HepG2 (cell line): Measurements from ENCODE around the gene ARHGAP26. TPM values are rescaled to one million over a fixed set of nuclear protein-coding genes. Genes with fewer than 3 reads are reported as not detected.

ENCODE experiments used
- ATAC-seq: fragments of 200-7000 bp; cut with Tn5 transposase; 3 replicates; pipeline ENCODE4 v1.9.1; 2020; ENCODE audit warnings: mild to moderate bottlenecking, moderate library complexity
- BruUV-seq: library from RNA; stranded (reverse); fragments of 400-500 nt; replicated peaks from 2 replicates; lab custom pipeline; 2021; lab: Mats Ljungman, UMichigan
- CTCF ChIA-PET: fragments of 300-600 bp; formaldehyde crosslinking; extraction: SDS; loops from one replicate; lab custom pipeline; 2021; ENCODE audit warnings: low total read pairs, inconsistent platforms, low intra/inter-chr PET ratio; lab: Yijun Ruan, JAX
- POLR2A ChIA-PET: fragments of 350-600 bp; sonication (Branson Sonifier 250); formaldehyde crosslinking; loops from one replicate; lab custom pipeline; 2020; ENCODE audit warnings: antibody characterized with exemption, inconsistent platforms; lab: Yijun Ruan, JAX
- DNase-seq: peaks from one replicate; pipeline ENCODE4 v3.0.0-alpha.2; 2015; ENCODE audit warnings: low spot score
- FAIRE-seq: peaks from 3 replicates; lab custom pipeline; 2011; peaks lifted over from hg19 to GRCh38; lab: Jason Lieb, UNC
- H2AFZ ChIP-seq: one replicate; pipeline ENCODE4 v1.6.1; 2011; ENCODE audit warnings: low read length, inconsistent platforms
- H3K27ac ChIP-seq: fragments of 300-600 bp; 3 replicates; pipeline ENCODE4 v1.8.0; 2011; ENCODE audit warnings: mixed run types, mild to moderate bottlenecking, mixed read lengths, low read length, inconsistent platforms; ENCODE audit not compliant: insufficient read depth; ENCODE audit errors: extremely low read length
- H3K27me3 ChIP-seq, 2 experiments: fragments of 200-600 bp in 1 of 2; 2 replicates in 1 of 2; 3 replicates in 1 of 2; pipeline versions ENCODE4 v1.6.0 to v1.8.0; 2011; ENCODE audit warnings: low read length in 2 of 2, mild to moderate bottlenecking in 2 of 2, moderate library complexity in 2 of 2, inconsistent platforms in 1 of 2; ENCODE audit not compliant: insufficient read depth in 2 of 2, control insufficient read depth in 1 of 2
- H3K36me3 ChIP-seq, 2 experiments: fragments of 200-600 bp in 1 of 2; replicated peaks in 1 of 2; 2 replicates in 1 of 2; 3 replicates in 1 of 2; pipeline versions ENCODE4 v1.5.1 to v1.8.0; 2011; ENCODE audit warnings: low read length in 2 of 2, inconsistent platforms in 1 of 2; ENCODE audit not compliant: insufficient read depth in 2 of 2, control insufficient read depth in 1 of 2
- H3K4me1 ChIP-seq: 2 replicates; pipeline ENCODE4 v1.5.1; 2012; ENCODE audit warnings: low read length, inconsistent platforms; ENCODE audit not compliant: insufficient read depth
- H3K4me2 ChIP-seq: 2 replicates; pipeline ENCODE4 v1.6.0; 2011; ENCODE audit warnings: low read depth, low read length, inconsistent platforms
- H3K4me3 ChIP-seq, 3 experiments: fragments of 200-600 bp in 1 of 3; sonication (generic), shearing (Covaris generic) in 1 of 3; replicated peaks in 1 of 3; 2 replicates each; pipeline ENCODE4 v1.5.1; 2011 to 2016; ENCODE audit warnings: low read length in 3 of 3, inconsistent platforms in 2 of 3, low read depth in 2 of 3, mild to moderate bottlenecking in 2 of 3, control low read depth in 1 of 3, mixed read lengths in 1 of 3; ENCODE audit not compliant: insufficient read depth in 1 of 3
- H3K79me2 ChIP-seq: one replicate; pipeline ENCODE4 v1.6.1; 2011; ENCODE audit warnings: low read length, inconsistent platforms; ENCODE audit not compliant: insufficient read depth
- H3K9ac ChIP-seq: 2 replicates; pipeline ENCODE4 v1.6.0; 2011; ENCODE audit warnings: mild to moderate bottlenecking, low read depth, low read length, inconsistent platforms; ENCODE audit not compliant: insufficient read depth
- H3K9me3 ChIP-seq: 2 replicates; pipeline ENCODE4 v1.5.1; 2012; ENCODE audit warnings: mild to moderate bottlenecking, low read length
- H4K20me1 ChIP-seq: 2 replicates; pipeline ENCODE4 v1.6.0; 2011; ENCODE audit warnings: inconsistent platforms, mild to moderate bottlenecking, low read length, moderate library complexity; ENCODE audit not compliant: insufficient read depth
- CC2D1A ChIP-seq: sonication (generic); formaldehyde crosslinking; IDR thresholded peaks from 2 replicates; pipeline ENCODE4 v1.8.1; 2023; ENCODE audit warnings: mild to moderate bottlenecking, missing genetic modification reagents
- CENPX ChIP-seq: sonication (generic); formaldehyde crosslinking; IDR thresholded peaks from 2 replicates; pipeline ENCODE4 v1.9.0; 2021; ENCODE audit warnings: mild to moderate bottlenecking, missing genetic modification reagents, moderate library complexity
- JARID2 ChIP-seq: sonication (generic); formaldehyde crosslinking; IDR thresholded peaks from 2 replicates; pipeline ENCODE4 v1.8.1; 2023; ENCODE audit warnings: missing genetic modification reagents, inconsistent platforms; ENCODE audit not compliant: insufficient replicate concordance
- KLF13 ChIP-seq: sonication (generic); formaldehyde crosslinking; IDR thresholded peaks from 2 replicates; pipeline ENCODE4 v1.4.0; 2020; ENCODE audit warnings: mild to moderate bottlenecking, missing genetic modification reagents
- NFYC ChIP-seq: IDR thresholded peaks from 2 replicates; pipeline ENCODE4 v1.6.1; 2016; ENCODE audit warnings: missing genetic modification reagents, missing compliant biosample characterization
- SETDB1 ChIP-seq: sonication (generic); formaldehyde crosslinking; IDR thresholded peaks from 2 replicates; pipeline ENCODE4 v1.5.1; 2020; ENCODE audit warnings: missing genetic modification reagents, mild to moderate bottlenecking, borderline replicate concordance
- SIX1 ChIP-seq: sonication (generic); formaldehyde crosslinking; IDR thresholded peaks from 2 replicates; pipeline ENCODE4 v1.4.0; 2020; ENCODE audit warnings: missing genetic modification reagents, borderline replicate concordance
- SNAI1 ChIP-seq: sonication (generic); formaldehyde crosslinking; IDR thresholded peaks from 2 replicates; pipeline ENCODE4 v1.5.0; 2020; ENCODE audit warnings: mild to moderate bottlenecking, missing genetic modification reagents, borderline replicate concordance
- THAP7 ChIP-seq: sonication (generic); formaldehyde crosslinking; IDR thresholded peaks from 2 replicates; pipeline ENCODE4 v1.8.1; 2023; ENCODE audit warnings: mild to moderate bottlenecking, missing genetic modification reagents
- YEATS4 ChIP-seq: sonication (generic); formaldehyde crosslinking; IDR thresholded peaks from 2 replicates; pipeline ENCODE4 v1.4.0; 2020; ENCODE audit warnings: missing genetic modification reagents, borderline replicate concordance
- ZBTB14 ChIP-seq: sonication (generic); formaldehyde crosslinking; IDR thresholded peaks from 2 replicates; pipeline ENCODE4 v1.4.0; 2020; ENCODE audit warnings: missing genetic modification reagents
- ZIK1 ChIP-seq: sonication (generic); formaldehyde crosslinking; IDR thresholded peaks from 2 replicates; pipeline ENCODE4 v1.5.0; 2020; ENCODE audit warnings: mild to moderate bottlenecking, low read depth, missing genetic modification reagents, borderline replicate concordance
- ZMAT3 ChIP-seq: sonication (generic); formaldehyde crosslinking; conservative IDR thresholded peaks from 2 replicates; pipeline ENCODE4 v1.7.0; 2021; ENCODE audit warnings: missing genetic modification reagents
- WGBS: methylation state at CpG from one replicate; pipeline ENCODE4 v1.1.6; 2017; ENCODE audit warnings: low lambda C conversion rate; 5-methylcytosine and 5-hydroxymethylcytosine counted together
- in situ Hi-C: cut with HindIII; loops from 2 replicates; pipeline ENCODE4 v1.10.0; 2017; ENCODE audit warnings: low pct_unique_long_range_greater_than_20kb; ENCODE audit not compliant: extremely low pct_ligation_motif_present
- intact Hi-C: fragments of 100-400 bp; cut with micrococcal nuclease; formaldehyde crosslinking; loops from one replicate; pipeline ENCODE4 v1.10.0; 2022; ENCODE audit not compliant: unreplicated experiment
- polyA plus RNA-seq, 8 experiments: library from polyadenylated mRNA; depleted of rRNA in 3 of 8; stranded (reverse) in 7 of 8; unstranded in 1 of 8; fragments of >200 nt; fragmentation: Illumina TruSeq in 4 of 8; extraction: Trizol in 4 of 8; gene quantifications; 2 replicates each; pipeline versions ENCODE4 v1.2.1 to v1.2.3, GENCODE V29; 2011 to 2016; ENCODE audit warnings: low read depth in 4 of 8, missing spikeins in 1 of 8, mixed read lengths in 1 of 8; ENCODE audit not compliant: insufficient read depth in 1 of 8
- total RNA-seq, 5 experiments: library from RNA; depleted of rRNA; stranded (reverse); fragments of >200 nt; fragmentation: Illumina TruSeq; extraction: Trizol; gene quantifications; 2 replicates each; pipeline ENCODE4 v1.2.3, GENCODE V29; 2016; ENCODE audit warnings: low read depth in 1 of 5
- TF ChIP-seq, protein P1 (sequence below): sonication (generic); formaldehyde crosslinking; IDR thresholded peaks from 2 replicates; pipeline ENCODE4 v1.8.1; 2022; ENCODE audit warnings: low read depth, mild to moderate bottlenecking, missing genetic modification reagents

ARHGAP26 gene
- total and polyA plus RNA-seq, 2 of the 13 experiments (the other 11 are each of a cell fraction or from before 2014, with no cell fraction given), result 9.6 to 18.2 TPM

GRCh38 chr5:143128412-143129071, 358.4 kb downstream of the ARHGAP26 start:
- Histone ChIP-seq H3K79me2 (no peaks in the 10 kb centered on the region), H2AFZ (no peak overlapping the region), H3K36me3 (no peaks in the 10 kb centered on the region; a peak in 1 of 5 replicates), H4K20me1 (no peaks in the 10 kb centered on the region), H3K9me3 (no peaks in the 10 kb centered on the region), H3K27ac (no peak overlapping the region), H3K27me3 (no peaks in the 10 kb centered on the region), H3K4me1 (peaks cover 8% of the 10 kb centered on the region), H3K9ac (no peak overlapping the region), H3K4me2 (no peak overlapping the region), H3K4me3 (no peak overlapping the region)
- ChIA-PET CTCF (no interaction called here), POLR2A (no interaction called here)
- DNase-seq (no peak), FAIRE-seq (no peak), ATAC-seq (no peak)
- intact Hi-C loops (no loop called here), in situ Hi-C loops (no loop called here)
- 96% methylated on average over 7 of the region's 7 CpGs for WGBS
- TF ChIP-seq KLF13 (CRISPR knock-in tag) (no peak), ZBTB14 (CRISPR knock-in tag) (no peak), ZIK1 (CRISPR knock-in tag) (no peak), CC2D1A (CRISPR knock-in tag) (no peak), YEATS4 (no peak), ZMAT3 (no peak), JARID2 (CRISPR knock-in tag) (no peak), CENPX (CRISPR knock-in tag) (no peak), THAP7 (CRISPR knock-in tag) (no peak), NFYC (no peak), SIX1 (CRISPR knock-in tag) (no peak), SETDB1 (CRISPR knock-in tag) (no peak), SNAI1 (CRISPR knock-in tag) (no peak)
- TF ChIP-seq, protein P1, sequence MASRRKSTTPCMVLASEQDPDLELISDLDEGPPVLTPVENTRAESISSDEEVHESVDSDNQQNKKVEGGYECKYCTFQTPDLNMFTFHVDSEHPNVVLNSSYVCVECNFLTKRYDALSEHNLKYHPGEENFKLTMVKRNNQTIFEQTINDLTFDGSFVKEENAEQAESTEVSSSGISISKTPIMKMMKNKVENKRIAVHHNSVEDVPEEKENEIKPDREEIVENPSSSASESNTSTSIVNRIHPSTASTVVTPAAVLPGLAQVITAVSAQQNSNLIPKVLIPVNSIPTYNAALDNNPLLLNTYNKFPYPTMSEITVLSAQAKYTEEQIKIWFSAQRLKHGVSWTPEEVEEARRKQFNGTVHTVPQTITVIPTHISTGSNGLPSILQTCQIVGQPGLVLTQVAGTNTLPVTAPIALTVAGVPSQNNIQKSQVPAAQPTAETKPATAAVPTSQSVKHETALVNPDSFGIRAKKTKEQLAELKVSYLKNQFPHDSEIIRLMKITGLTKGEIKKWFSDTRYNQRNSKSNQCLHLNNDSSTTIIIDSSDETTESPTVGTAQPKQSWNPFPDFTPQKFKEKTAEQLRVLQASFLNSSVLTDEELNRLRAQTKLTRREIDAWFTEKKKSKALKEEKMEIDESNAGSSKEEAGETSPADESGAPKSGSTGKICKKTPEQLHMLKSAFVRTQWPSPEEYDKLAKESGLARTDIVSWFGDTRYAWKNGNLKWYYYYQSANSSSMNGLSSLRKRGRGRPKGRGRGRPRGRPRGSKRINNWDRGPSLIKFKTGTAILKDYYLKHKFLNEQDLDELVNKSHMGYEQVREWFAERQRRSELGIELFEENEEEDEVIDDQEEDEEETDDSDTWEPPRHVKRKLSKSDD, result no peak
- no TSS peak for BruUV-seq
